GM21723 (cell line): ENCODE measurements around the gene IRX2.

Source experiments
- ATAC-seq: cut with Tn5 transposase; IDR thresholded peaks from one replicate; pipeline ENCODE4 v1.9.1; 2021; ENCODE audit warnings: mild to moderate bottlenecking, moderate library complexity; ENCODE audit not compliant: unreplicated experiment

The IRX2 gene

GRCh38 chr5:2699231-2699630 is 52.2 kb downstream of the IRX2 start:
- no peak for ATAC-seq

GRCh38 chr5:2698581-2698980 is 52.9 kb downstream of the IRX2 start:
- ATAC-seq = no peak

- no peak for ATAC-seq
Measured at GRCh38 chr5:2697446-2698200, 53.9 kb downstream of the IRX2 start.

GRCh38 chr5:2697041-2697440 is 54.4 kb downstream of the IRX2 start:
- ATAC-seq = no peak
